Endometrium (tissue), 2 donors: ENCODE data around the gene TMCO2.
"Not testable (repeated sequence)": the region's sequence is repeated elsewhere in the genome, so short reads cannot be mapped to it uniquely, and the experiment has no call there.

ENCODE experiments used
- FAIRE-seq: peaks from 2 replicates; lab custom pipeline; 2012; peaks lifted over from hg19 to GRCh38; lab: Jason Lieb, UNC
- donor health status: control.
- donor health status: control.

TMCO2 gene

DNA sequence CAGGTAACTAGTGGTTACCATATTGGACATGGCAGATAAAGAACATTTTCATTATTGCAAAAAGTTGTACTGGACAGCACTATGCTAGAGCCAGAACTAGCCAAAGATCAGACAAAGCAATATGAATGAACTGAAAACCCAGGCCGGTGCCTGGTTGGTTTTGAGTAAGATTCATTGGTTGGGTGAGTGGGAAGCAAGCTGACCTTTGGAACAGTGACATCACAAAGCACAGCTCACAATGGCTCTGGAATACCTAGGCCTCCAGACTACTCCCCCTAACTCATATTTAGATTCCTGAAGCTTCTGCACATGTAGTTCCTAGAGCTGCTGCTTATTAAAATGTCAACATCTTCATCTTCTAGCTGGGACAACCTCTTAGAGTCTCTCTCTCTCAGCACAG lies at the start of gene TMCO2:
Gene TMCO2, plus strand, starts transcription at position 283 of the 400 bp plus-strand sequence. Its CDS starts 57 bp downstream, at position 340.
- no peak for FAIRE-seq

DNA sequence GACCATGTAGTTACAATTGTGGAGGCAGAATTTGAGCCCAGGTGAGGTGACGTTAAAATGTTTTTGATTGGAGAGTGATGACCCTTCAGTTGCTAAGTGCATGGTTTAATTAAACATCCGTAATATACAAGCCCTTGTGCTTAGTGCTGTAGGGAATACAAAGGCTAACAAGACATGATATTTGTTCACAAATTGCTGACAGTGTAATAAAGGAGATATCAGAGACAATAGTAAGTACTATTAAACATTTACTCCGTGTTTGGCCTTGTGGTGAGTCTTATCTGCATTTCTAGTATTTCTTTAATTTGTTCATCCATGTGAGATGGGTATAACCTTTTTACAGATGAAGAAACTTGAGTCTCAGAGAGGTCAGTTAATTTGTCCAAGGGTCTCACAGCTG lies 48.6 kb upstream of the TMCO2 start:
- no peak for FAIRE-seq

DNA sequence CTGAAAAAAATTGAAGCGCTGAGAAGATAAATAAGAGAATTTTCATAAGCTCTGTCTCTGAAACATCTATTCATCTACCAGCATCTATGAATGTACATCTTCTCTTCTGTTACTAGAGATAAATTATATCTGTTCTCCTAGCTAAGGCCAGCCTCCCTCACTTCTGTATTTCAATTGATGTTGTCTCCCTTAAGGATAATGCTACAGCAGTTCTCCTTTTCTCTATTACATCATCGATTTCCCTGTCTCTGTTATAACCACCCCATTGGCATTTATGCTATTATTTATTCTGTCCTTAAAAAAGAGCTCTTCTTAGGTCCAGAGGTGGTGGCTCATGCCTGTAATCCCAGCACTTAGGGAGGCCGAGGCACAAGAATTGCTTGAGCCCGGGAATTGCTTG lies 42.9 kb upstream of the TMCO2 start:
- FAIRE-seq, result no peak

DNA sequence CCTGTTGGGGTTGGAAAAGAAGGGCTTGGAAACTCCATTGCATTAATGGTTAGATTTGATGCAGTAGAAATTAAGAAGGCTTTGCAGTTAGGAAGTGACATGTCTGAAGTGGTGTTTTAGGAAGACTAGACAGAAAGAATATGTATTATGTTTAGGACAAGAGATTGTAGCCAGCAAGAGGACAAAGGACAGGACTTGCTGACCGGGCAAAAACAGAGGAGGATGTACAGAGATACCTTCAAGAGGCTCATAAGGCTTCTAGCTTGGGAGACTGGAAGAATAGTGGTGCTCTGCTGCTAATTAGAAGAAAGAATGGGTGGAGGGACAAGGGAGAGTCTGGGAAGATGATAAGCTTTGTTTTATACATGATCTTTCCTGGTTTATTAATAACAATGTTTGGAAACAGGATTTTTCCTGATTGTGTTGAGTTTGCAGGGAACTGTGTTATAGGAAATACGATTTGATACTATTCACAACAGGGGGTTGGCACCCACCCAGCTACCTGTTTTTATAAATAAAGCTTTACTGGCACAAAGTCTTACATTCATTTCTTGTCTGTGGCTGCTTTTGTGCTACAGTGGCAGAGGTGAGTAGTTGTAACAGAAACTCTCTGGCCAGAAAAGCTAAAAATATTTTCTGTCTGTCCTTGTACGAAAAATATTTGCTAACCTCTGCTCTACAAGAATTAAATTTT lies 37.1 kb upstream of the TMCO2 start:
- FAIRE-seq, result no peak

DNA sequence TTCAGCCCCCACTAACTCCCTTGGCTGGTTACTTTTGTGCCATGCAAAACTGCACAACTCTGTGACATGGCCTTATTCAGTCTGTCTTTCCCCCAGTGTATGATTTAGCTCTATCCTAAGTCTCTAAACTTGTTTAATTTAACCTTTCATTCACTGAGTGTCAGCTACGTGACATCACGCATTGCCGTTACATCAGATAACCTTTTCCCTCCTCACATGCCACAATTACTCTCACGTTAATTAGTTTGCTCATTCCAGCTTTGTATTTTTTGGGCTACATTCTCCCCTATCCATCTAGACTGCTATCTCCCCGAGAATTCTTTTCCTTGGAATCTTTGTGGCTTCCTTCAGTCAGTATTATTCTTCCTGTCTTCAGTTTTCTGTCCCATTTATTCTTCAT lies 29.4 kb upstream of the TMCO2 start:
- FAIRE-seq, result no peak

DNA sequence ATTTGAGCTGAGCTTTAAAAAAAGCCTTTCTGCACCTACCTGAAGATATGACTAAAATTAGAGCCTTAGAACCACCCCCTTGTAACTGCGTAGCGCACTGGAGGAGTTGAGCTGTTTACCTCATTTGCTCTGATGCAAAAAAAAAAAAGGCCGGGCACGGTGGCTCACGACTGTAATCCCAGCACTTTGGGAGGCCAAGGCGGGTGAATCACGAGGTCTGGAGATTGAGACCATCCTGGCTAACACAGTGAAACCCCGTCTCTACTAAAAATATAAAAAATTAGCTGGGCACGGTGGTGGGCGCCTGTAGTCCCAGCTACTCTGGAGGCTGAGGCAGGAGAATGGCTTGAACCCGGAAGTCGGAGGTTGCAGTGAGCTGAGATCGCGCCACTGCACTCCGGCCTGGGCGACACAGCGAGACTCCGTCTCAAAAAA lies 26.2 kb upstream of the TMCO2 start:
- FAIRE-seq, result not testable (repeated sequence)

DNA sequence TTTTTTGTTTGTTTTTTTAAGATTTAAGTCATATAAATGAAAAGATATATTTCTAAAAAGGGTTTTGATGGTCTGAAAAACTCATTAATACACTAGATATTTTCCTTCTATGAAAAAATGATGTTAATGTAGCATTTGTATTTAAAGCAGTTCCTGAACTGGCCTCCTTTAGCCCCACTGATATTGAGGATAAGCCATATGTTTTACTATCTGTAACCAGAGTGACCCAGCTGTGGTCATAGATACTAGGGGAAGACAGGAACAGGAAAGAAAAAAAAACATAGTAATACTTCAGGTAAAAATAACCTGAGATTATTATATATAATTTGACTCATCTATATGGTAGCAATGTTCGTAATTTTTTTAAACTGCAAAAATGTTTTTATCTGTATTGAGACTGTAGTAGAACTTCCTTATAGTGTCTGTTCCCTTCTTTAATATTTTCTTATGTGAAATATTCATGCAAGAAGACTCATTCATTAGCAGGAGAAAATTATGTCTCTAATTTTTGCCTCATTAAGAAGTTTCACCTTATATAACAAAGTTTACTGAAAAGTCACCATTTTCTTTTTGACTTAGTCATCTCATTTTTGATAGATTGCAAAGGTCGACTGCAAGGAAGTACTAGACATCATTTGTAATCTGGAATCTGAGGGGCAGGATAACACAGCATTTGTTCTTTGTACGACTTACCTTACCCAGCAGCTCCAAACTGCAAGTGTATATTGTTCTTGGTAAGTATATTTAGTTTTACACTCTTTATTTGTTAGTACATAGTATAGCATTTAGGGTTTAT lies 25.6 kb upstream of the TMCO2 start:
- FAIRE-seq, result no peak

DNA sequence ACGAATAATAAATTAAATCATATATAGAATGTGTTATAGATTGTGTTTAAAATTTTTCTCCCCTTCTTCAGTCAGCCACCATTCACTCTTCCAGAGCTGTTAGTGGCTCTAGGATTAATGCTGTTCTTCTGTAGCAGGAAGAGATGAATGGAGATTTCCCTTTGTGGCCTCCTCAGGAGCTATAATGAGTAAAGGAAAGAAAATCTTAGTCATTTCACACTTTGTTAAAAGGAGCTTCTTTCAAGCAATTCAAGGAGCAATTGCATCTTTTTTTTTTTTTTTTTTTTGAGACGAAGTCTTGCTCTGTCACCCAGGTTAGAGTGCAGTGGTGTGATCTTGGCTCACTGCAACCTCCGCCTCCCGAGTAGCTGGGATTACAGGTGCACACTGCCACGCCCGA lies 23.7 kb upstream of the TMCO2 start:
- FAIRE-seq, result no peak

DNA sequence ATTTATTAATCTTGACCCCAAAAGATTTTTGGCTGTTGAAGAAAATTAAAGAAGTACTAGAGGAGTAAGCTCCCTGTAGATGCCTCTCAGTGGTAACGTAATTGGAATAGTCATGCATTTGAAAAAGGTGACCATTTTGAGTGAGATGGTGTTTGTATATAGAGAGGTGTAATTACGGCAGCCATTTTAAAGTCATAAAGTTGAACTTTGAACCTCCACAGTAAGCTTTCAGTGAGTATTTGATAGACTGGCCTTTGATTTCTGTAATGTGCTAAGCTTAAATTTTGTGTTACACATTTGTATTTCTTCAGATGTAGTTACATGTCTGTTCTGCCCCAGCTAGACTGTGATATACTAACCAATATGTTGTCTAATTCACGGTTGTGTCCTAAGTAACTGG lies 21.5 kb upstream of the TMCO2 start:
- no peak for FAIRE-seq

DNA sequence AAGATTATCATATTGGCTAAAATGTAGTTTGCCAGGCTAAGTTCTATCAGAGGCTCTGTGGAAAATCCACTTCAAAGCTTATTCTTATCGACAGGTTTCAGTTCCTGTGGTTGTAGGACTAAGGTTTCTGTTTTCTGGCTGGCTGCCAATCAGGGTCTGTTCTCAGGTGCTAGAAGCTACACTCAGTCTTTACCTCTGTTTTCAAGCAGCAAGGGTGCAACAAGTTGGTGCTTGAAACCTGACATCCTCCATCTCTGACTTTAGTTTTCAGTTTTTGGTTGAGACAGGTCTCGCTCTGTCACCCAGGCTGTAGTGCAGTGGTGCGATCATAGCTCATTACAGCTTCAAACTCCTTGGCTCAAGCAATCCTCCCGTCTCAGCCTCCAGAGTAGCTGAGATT lies 15.3 kb upstream of the TMCO2 start:
- FAIRE-seq, result no peak

DNA sequence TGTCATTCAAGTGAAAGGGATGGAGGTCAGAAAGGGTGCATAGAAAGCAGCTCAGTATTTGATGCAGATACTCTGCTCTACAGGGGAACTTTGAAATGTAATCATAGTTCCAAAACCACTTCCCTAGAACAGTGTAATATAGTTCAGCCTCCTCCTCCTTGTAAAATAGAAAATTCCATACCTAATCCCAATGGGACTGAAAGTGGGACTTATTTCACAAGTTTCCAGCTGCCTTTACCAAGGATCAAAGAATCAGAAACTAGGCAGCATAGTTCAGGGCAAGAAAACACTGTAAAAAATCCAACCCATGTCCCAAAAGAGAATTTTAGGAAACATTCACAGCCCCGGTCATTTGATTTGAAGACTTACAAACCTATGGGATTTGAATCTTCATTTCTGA lies 8.1 kb upstream of the TMCO2 start:
- FAIRE-seq, result no peak

DNA sequence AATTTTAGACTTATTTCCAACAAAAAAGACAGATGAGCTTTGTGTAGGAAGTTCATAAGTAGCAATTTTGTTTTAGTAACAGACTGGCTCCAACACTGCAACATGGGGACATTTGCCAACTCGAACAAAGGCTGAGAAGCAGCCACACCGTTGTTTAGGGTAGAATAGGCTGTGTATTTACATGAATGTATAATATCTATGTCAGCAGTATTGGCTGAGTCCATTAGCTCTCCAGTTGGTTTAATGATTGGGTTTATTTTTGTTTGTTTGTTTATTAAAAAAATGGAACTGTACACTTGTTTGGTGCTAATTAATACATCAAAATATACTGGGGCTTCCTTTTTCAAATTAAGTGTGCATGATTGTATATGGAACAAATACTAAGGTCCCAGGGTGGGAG lies 7.3 kb upstream of the TMCO2 start:
- no peak for FAIRE-seq

DNA sequence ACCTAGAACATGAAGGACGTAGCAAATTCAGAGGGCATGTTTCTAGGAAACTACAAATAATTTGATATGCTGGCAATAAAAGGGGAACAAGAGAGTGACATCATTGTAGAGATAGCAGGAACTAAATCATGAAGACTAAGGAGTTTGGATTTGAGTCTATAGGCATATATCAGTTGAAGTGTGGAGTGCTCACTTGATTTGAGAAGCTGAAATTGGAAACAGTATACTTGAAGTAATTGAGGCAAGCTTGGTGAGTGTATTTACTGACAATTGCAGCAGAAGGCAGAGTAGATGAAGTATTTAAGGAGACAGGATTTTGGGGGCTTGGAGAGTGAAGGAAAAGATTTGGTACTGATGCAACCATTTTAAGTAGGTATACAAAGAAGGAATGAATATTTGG lies 6.4 kb upstream of the TMCO2 start:
- no peak for FAIRE-seq

DNA sequence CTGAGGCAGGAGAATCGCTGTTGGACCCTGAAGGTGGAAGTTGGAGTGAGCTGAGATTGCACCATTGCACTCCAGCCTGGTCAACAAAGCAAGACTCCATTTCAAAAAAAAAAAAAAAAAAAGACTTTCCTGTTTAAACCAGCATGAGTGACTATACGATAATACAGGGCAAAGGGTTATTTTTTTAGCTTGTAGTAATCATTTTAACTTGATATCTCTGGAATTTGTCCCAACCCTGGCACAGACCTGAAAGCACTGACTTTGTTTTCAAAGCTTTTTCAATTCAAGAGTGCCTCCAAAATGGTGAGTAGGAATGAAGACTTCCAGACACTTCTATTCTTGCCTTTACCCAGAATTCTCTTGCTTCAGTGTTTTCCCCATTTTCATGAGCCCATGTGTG lies 4.4 kb upstream of the TMCO2 start:
- FAIRE-seq, result no peak

DNA sequence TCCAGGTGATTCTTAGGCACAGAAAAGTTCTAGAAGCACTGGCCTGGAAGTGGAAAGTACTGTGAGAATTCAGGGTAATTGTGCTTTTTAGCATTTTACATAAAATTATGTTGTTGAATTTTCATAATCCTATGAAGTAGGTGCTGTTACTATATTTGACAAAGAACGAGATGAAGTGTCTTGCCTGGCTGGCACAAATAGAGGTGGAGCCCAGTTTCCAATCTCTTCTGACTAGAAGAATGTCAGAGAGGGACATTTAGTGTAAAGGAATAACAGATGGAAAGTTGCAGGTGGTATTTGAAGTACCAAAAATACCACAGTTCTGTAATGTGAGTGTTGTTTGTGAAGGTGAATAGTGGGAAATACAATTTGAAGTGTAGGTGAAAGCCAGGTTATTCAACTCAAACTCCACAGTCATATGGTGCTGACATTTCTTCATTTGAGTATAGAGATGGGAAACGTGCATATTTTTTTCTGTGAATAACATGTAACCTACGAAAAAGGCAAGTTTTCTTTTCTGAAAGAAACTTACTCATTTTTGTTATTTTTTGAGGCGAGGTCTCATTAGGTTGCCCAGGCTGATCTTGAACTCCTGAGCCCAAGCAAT lies 3.5 kb upstream of the TMCO2 start:
- FAIRE-seq, result no peak

DNA sequence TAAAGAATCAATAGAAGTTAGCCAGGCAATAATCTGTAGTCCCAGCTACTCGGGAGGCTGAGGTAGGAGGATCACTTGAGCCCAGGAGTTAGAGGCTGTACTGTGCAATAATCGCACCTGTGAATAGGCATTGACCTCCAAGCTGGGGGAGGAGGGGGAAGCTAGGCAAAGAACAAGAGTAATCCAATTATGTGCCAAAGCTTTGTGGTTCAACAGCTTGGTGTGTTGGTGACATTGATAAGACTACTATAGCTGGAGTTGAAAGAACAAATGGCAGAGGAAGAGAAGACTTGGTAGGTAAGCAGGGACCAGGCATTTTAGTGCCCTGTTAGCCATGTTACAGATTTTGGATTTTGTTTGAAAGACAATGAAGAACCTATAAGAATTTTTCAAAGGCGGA lies 2.1 kb upstream of the TMCO2 start:
- FAIRE-seq, result no peak

DNA sequence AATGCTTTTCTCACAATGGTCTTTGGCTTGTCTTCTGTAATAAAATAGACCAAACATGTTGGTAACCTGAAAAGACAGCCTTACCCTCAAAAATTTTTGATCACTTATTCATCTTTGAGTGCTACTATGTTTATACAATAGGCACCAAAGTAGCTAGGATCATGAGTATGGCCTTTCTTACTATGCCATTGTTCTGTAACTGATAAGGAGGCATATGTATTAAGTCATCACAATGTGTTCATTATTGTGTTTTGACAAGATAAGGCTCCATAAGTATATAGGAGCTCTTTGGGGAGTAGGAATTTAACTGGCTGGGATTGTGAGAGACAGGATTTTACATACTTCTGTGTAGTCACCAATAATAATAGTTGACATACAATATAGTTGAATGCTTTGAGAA lies 675 bp downstream of the TMCO2 start:
- FAIRE-seq, result no peak

DNA sequence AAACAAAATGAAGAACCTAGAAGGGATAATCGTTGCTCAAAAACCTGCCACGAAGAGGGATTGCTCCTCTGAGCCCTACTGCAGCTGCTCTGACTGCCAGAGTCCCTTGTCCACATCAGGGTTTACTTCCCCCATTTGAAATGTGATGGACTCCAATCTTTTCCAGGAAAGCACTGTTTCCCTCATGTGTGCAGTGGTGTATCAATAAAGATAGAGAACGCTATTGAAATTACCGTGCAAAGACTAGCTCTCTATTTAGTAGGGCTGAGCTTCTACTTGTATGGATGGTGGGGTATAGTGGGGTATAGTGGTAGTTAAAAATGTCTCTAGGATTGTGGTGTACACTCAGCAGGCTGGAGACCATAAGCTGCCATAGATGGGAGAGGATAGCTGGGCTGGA lies 3.7 kb downstream of the TMCO2 start:
- FAIRE-seq, result no peak

DNA sequence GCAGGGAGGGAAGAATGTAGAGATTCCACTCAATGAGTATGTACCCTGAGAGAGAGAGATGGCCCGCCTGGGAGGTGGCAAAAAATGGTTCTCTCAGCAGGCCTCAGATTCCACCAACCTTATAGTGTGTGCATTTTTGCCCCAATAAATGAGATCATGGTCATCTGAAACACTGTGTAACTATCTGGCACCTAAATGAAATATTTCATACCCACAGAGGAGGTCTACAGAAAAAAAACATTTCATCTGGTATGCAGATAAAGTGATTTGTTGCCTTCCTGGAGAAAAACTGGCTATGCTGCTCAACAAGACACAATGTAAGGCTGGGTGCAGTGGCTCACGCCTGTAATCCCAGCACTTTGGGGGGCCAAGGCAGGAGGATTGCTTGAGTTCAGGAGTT lies 4.9 kb downstream of the TMCO2 start:
- no peak for FAIRE-seq

DNA sequence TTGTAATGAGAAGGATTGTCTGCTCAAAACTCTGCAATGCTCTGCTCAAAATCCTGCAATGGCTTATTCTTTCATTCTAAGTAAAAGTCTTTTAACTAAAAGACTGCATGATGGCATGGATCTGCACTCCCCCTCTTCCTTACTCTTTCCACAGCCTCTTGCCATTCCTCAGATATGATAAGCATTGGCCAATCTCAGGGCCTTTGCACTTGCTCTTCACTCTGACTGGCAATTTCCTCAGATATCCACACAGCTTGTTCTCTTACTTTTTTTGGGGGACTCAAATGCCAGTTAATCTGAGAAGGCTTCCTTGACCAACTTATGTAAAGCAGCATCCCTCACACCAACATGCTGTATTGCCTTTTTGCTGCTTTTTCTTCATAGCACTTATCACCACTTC lies 7.5 kb downstream of the TMCO2 start:
- FAIRE-seq, result no peak

DNA sequence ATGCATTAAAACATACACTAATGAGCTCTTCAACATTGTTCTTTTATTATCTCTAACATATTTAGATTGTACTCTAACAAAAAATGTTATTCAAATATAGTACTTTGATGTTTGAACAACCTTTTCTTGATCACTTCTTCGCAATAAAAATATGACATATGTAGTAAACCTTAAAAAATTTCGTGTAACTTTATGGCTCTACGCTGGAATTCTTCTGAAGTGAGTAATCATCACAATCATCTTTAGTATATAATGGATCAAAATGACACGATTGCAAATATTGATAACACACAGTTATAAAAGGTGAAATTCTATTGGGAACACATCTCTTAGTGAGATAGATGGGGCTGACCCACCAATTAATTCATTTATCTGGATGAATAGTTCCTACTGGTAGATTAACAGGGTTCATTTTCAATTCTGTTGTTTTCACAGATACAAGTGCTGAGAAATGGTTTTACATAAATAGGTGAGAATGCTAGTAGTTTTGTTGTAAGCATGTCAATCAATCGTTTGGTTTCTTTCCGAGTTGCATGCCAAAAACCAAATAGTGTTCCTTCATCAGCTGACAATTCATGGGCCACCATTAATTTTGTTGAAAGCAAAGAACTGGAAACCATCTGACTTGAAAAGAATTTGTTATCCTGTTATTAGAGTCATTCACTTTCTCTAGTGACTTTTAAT lies 8.8 kb downstream of the TMCO2 start:
- FAIRE-seq, result no peak

DNA sequence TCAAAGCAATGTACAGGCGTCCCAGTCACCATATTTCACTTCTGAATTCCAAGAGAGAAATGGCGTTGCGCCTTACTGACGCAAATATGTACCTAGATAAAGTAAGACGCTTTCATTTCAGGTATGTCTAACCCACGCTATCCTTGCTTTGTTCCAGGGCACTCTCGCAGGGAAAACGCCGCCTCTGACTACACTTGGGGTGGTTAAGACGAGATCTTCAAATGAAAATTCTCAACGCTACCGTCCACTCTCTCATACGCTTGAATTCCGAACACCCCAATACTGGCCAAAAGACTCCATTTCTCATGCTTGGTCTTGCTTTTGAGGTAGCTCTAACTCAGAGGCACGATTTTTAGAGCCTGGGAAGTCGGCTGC lies 9.6 kb downstream of the TMCO2 start:
- no peak for FAIRE-seq
